Vagina (tissue), 2 donors: ENCODE measurements around the gene SFMBT2. TPM values are rescaled to one million over a fixed set of nuclear protein-coding genes. Genes with fewer than 3 reads are reported as not detected.

Experiments
- DNase-seq, 2 donors: peaks; one replicate each; pipeline ENCODE4 v3.0.0-alpha.2; 2017; ENCODE audit errors: extremely low spot score in 2 of 2
- H3K27ac ChIP-seq: fragments of 200-600 bp; sonication (generic); one replicate; pipeline ENCODE4 v1.5.1; 2019
- H3K27me3 ChIP-seq: fragments of 200-600 bp; sonication (generic); one replicate; pipeline ENCODE4 v1.5.1; 2019
- H3K36me3 ChIP-seq, 2 donors: fragments of 200-600 bp; sonication (generic); one replicate each; pipeline ENCODE4 v1.5.1; 2017 to 2019
- H3K4me1 ChIP-seq: fragments of 200-600 bp; sonication (generic); one replicate; pipeline ENCODE4 v1.5.1; 2019
- H3K4me3 ChIP-seq, 2 donors: fragments of 200-600 bp; sonication (generic); 1 replicate in 1 of 2; 2 replicates in 1 of 2; pipeline ENCODE4 v1.5.1; 2016 to 2019
- H3K9me3 ChIP-seq: fragments of 200-600 bp; sonication (generic); one replicate; pipeline ENCODE4 v1.5.1; 2019
- POLR2A ChIP-seq, 2 donors: fragments of 450-650 bp; IDR thresholded peaks; one replicate each; pipeline ENCODE4 v1.6.1; 2017; ENCODE audit warnings: antibody characterized with exemption in 2 of 2, mild to moderate bottlenecking in 2 of 2, moderate library complexity in 2 of 2
- POLR2AphosphoS5 ChIP-seq, 2 donors: sonication (generic); formaldehyde crosslinking; IDR thresholded peaks; one replicate each; pipeline ENCODE4 v1.9.0; 2017; ENCODE audit warnings: antibody characterized with exemption in 2 of 2, mild to moderate bottlenecking in 2 of 2, low read depth in 1 of 2; ENCODE audit not compliant: insufficient read depth in 1 of 2
- intact Hi-C: fragments of 100-400 bp; cut with DNase I; formaldehyde crosslinking; loops from one replicate; pipeline ENCODE4 v1.15.1; 2023
- total RNA-seq: library from RNA; depleted of rRNA; stranded (reverse); fragments of >200 nt; gene quantifications from one replicate; pipeline ENCODE4 v1.2.3, GENCODE V29; 2016
- TF ChIP-seq, protein P1 (sequence below), 3 experiments: fragments of 450-650 bp in 2 of 3; fragments of 200-600 bp in 1 of 3; sonication (generic) in 1 of 3; IDR thresholded peaks; one replicate each; pipeline ENCODE4 v1.5.1; 2017 to 2019; ENCODE audit warnings: antibody characterized with exemption in 3 of 3, mild to moderate bottlenecking in 2 of 3, moderate library complexity in 2 of 3

Gene SFMBT2
- total RNA-seq, 1 donor from 2014 or later: 12.5 TPM

DNA sequence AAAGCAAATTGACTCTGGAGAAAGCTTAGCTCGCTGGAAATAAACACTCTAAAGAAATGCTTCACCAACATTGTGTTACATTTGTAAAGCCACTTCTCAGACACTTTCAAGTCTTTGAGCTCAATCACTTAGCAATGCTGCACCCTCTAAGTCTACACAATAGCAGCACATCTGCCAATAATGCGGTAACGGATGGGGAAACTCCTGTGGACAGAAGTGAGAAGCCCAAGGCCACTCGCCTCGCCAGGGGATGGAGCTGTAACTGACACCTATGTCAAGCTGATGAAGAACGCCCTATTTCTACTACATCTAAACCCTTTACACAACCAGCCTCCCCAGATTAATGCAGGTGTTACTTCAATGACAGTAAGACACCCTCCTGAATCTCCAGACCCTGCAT is 167.7 kb downstream of the SFMBT2 start:
- intact Hi-C loops: no loop called here
- no peak overlapping the region for H3K4me3 ChIP-seq
- no peaks in the 10 kb centered on the region for H3K9me3 ChIP-seq
- TF ChIP-seq, protein P1, sequence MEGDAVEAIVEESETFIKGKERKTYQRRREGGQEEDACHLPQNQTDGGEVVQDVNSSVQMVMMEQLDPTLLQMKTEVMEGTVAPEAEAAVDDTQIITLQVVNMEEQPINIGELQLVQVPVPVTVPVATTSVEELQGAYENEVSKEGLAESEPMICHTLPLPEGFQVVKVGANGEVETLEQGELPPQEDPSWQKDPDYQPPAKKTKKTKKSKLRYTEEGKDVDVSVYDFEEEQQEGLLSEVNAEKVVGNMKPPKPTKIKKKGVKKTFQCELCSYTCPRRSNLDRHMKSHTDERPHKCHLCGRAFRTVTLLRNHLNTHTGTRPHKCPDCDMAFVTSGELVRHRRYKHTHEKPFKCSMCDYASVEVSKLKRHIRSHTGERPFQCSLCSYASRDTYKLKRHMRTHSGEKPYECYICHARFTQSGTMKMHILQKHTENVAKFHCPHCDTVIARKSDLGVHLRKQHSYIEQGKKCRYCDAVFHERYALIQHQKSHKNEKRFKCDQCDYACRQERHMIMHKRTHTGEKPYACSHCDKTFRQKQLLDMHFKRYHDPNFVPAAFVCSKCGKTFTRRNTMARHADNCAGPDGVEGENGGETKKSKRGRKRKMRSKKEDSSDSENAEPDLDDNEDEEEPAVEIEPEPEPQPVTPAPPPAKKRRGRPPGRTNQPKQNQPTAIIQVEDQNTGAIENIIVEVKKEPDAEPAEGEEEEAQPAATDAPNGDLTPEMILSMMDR (IDR thresholded peaks at IDR 0.05): no peak
- TF ChIP-seq POLR2A (IDR thresholded peaks at IDR 0.05) (no peak), POLR2AphosphoS5 (IDR thresholded peaks at IDR 0.05; ENCODE audit: insufficient read depth in 1 of 2, low read depth in 1 of 2) (no peak)
- H3K27me3 ChIP-seq: no peaks in the 10 kb centered on the region
- no peaks in the 10 kb centered on the region for H3K4me1 ChIP-seq
- peaks cover 0 to 2% of the 10 kb centered on the region in 2 donors for H3K36me3 ChIP-seq
- DNase-seq: no peak
- no peak overlapping the region for H3K27ac ChIP-seq

DNA sequence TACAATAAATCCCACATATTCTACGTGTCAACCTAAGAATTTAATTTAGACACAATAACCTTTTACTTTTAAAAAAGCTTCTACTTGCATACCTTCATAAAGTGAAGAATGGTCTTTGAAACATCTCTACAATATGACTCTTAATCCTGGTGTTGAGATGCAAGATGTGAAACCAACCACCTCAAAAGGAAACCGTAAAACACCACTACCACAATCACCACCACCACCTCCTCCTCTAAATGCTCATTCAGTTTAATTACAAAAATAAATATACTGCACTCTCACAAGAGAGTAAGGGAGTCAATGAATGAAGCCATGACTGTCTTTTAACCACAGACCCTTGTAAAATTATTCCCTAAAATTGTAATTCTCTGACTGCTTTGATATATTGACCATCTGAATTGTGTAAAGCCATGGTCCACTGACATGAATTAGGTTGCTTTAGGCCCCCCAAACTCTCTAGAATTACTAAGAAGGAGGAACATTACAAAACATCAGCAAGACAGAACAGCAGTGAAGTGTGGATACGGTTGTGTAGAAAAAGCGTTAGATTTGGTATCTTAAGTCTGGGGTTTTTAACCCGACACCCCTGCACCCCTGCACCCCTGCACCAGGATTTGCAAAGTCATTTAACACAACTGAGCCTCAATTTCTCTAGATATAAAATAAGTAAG is 171.4 kb downstream of the SFMBT2 start:
- TF ChIP-seq, protein P1 (IDR thresholded peaks at IDR 0.05): no peak
- no peak for TF ChIP-seq POLR2AphosphoS5 (IDR thresholded peaks at IDR 0.05; ENCODE audit: insufficient read depth in 1 of 2, low read depth in 1 of 2)
- no peak for TF ChIP-seq POLR2A (IDR thresholded peaks at IDR 0.05)
- no peak for DNase-seq

DNA sequence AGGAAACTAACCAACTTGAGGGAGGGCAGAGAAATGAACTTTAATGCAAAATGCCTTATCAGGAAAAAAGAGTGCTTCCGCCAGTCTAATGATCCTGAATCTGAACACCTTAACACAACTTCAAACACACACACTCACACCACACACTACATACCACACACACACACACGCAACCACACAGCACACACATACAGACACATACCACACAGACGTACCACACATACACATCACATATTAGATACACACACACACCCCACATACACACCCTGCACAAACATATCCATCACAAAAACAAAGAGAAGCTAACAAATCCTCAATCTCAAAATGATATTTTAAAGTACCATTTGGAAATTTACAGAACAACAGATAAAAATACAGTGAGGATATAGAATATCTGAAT is 175.5 kb downstream of the SFMBT2 start:
- intact Hi-C loops: no loop called here
- H3K27ac ChIP-seq: no peak overlapping the region

More for the DNA sequence above, 171.4 kb downstream of the SFMBT2 start:
- Histone ChIP-seq H3K36me3 (peaks cover 0 to 8% of the 10 kb centered on the region in 2 donors), H3K27ac (no peak overlapping the region), H3K9me3 (no peaks in the 10 kb centered on the region), H3K4me3 (no peak overlapping the region), H3K4me1 (no peaks in the 10 kb centered on the region), H3K27me3 (no peaks in the 10 kb centered on the region)
- intact Hi-C loops: no loop called here

DNA sequence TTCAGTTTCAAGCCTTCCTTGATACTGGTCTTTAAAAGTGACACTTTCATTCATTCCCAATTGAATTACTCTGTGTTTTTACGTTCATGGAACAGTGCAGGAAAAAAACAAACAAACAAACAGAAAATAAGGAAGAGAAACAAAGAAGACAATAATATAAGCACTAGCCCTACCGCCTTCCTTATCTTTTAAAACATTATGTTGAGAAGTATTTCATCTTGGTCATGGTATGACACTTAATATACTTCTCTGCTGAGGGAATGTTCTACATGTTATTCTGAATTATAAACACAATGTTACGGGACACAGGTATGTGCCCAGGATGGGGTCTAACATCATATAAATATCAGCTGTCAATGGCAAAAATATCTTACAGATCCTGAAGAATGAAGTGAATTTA is 176.7 kb downstream of the SFMBT2 start:
- H3K36me3 ChIP-seq: peaks cover 0 to 8% of the 10 kb centered on the region in 2 donors
- H3K4me1 ChIP-seq: no peaks in the 10 kb centered on the region
- intact Hi-C loops: no loop called here
- DNase-seq: no peak
- TF ChIP-seq, protein P1 (IDR thresholded peaks at IDR 0.05): no peak
- TF ChIP-seq POLR2A (IDR thresholded peaks at IDR 0.05) (no peak), POLR2AphosphoS5 (IDR thresholded peaks at IDR 0.05; ENCODE audit: insufficient read depth in 1 of 2, low read depth in 1 of 2) (no peak)
- H3K9me3 ChIP-seq: no peaks in the 10 kb centered on the region
- no peak overlapping the region for H3K27ac ChIP-seq
- H3K27me3 ChIP-seq: no peaks in the 10 kb centered on the region
- no peak overlapping the region for H3K4me3 ChIP-seq

More for the DNA sequence above, 175.5 kb downstream of the SFMBT2 start:
- no peak for DNase-seq
- TF ChIP-seq POLR2AphosphoS5 (IDR thresholded peaks at IDR 0.05; ENCODE audit: insufficient read depth in 1 of 2, low read depth in 1 of 2) (no peak), POLR2A (IDR thresholded peaks at IDR 0.05) (no peak)
- TF ChIP-seq, protein P1 (IDR thresholded peaks at IDR 0.05): no peak
- Histone ChIP-seq H3K4me1 (no peaks in the 10 kb centered on the region), H3K4me3 (no peak overlapping the region), H3K9me3 (no peaks in the 10 kb centered on the region), H3K27me3 (no peaks in the 10 kb centered on the region), H3K36me3 (peaks cover 0 to 8% of the 10 kb centered on the region in 2 donors)

DNA sequence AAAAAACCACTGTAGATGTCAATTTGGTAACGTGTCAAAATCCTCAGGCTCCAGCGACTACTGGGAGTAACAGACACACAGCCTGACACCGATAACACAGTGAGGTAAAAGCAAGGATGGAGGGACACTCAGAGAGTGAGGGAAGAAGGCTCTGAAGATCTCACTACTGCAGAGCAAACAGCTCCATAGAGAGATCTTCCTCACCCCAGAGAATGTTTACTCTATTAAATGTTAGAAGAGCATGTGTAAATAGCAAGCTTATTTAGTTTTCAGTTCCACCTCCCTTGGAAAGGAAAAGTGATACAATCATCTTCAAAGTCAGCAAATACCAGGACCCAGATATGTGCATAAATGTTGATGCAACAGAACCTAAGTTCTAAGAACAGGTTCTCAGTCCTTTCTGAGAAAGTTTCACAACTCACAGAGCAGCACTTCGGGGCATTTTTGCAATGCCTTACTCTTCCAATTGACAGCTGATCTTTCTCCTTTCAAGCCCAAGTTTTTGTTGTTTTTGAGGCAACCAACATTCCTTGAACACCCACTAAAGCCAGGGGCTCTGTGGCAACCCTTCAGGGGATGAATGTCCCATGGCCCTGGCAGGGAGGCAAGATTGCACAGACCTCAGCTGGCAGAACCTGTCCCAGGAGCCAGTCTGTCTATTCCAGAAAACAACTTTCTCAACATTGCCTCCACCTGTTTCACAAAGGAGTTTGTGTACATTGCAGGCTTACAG is 177.4 kb downstream of the SFMBT2 start:
- no peak for DNase-seq
- H3K4me1 ChIP-seq: no peaks in the 10 kb centered on the region
- H3K4me3 ChIP-seq: no peak overlapping the region
- H3K9me3 ChIP-seq: no peaks in the 10 kb centered on the region
- H3K27me3 ChIP-seq: no peaks in the 10 kb centered on the region
- no peak for TF ChIP-seq POLR2AphosphoS5 (IDR thresholded peaks at IDR 0.05; ENCODE audit: insufficient read depth in 1 of 2, low read depth in 1 of 2)
- TF ChIP-seq, protein P1 (IDR thresholded peaks at IDR 0.05): no peak
- intact Hi-C loops: no loop called here
- peaks cover 0 to 8% of the 10 kb centered on the region in 2 donors for H3K36me3 ChIP-seq
- H3K27ac ChIP-seq: no peak overlapping the region
